ENCODE measurements around the gene CFAP97D2. TPM values are rescaled to one million over a fixed set of nuclear protein-coding genes. Genes with fewer than 3 reads are reported as not detected.

Gene CFAP97D2
- total RNA-seq, 1 donor from 2014 or later, result not detected

DNA sequence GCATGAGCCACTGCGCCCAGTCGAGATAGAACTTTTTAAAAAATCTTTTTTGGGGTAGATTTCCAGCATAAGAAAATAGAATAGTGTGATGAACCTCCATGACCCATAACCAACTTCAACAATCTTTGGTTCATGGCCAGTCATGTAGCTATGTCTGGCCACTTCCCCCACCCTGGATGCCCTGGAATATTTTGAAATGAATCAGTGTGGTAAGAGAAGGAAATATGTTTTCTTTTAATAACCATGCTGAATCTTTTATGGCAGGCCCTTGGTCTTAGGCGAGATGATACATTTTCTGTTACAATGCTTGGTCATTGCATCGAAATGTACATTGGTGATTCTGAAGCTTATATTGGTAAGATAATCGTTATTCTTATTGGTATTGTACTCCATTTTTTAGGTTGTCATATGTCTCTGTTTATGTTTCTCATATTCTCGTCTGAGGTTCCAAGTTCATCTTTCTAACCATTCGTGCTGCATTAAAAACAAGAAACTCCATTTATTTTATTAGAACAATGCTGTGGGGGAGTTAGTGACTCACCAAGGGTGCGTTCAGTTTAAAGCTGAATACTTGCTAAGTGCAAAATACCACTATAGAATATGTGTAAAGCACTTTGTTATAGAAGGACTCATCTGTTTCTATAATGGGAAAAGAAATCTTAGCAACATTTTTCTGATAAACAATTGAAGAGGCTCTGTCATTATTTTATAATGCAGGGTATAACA, 86.0 kb downstream of the CFAP97D2 start:
- no peak for DNase-seq (ENCODE audit: low spot score in 2 of 2)
- Histone ChIP-seq H3K27me3 (no peaks in the 10 kb centered on the region), H3K27ac (no peak overlapping the region), H3K4me1 (no peaks in the 10 kb centered on the region), H3K4me3 (no peak overlapping the region), H3K9me3 (no peaks in the 10 kb centered on the region), H3K36me3 (peaks cover 74 to 96% of the 10 kb centered on the region in 2 donors)
- intact Hi-C loops (cut with DNase I), result no loop called here
- TF ChIP-seq, protein P1, sequence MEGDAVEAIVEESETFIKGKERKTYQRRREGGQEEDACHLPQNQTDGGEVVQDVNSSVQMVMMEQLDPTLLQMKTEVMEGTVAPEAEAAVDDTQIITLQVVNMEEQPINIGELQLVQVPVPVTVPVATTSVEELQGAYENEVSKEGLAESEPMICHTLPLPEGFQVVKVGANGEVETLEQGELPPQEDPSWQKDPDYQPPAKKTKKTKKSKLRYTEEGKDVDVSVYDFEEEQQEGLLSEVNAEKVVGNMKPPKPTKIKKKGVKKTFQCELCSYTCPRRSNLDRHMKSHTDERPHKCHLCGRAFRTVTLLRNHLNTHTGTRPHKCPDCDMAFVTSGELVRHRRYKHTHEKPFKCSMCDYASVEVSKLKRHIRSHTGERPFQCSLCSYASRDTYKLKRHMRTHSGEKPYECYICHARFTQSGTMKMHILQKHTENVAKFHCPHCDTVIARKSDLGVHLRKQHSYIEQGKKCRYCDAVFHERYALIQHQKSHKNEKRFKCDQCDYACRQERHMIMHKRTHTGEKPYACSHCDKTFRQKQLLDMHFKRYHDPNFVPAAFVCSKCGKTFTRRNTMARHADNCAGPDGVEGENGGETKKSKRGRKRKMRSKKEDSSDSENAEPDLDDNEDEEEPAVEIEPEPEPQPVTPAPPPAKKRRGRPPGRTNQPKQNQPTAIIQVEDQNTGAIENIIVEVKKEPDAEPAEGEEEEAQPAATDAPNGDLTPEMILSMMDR (IDR thresholded peaks at IDR 0.05), result no peak

DNA sequence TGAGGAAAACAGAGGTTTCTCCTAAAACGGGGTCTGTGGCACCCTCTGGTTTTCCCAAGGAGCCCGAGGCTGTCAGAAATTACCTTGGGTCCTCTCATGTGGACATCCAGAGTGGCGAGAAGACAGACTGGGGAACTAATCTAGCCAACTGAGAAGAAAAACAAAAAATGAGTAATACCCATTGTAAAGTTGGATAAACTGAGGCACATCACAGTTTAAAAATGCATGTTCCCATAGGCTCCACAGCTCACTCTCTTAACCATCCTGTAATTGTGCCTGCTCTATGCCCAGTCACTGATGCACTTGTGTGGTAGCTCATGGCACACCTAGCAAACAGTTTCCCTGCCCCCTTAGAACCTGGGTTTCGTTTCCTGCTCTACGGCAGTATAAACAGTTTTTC, 87.2 kb downstream of the CFAP97D2 start:
- peaks cover 64 to 89% of the 10 kb centered on the region in 2 donors for H3K36me3 ChIP-seq
- DNase-seq (ENCODE audit: low spot score in 2 of 2), result no peak
- no peak overlapping the region for H3K27ac ChIP-seq
- TF ChIP-seq, protein P1 (IDR thresholded peaks at IDR 0.05), result no peak
- intact Hi-C loops (cut with DNase I), result no loop called here
- no peak overlapping the region for H3K4me3 ChIP-seq
- H3K9me3 ChIP-seq, result no peaks in the 10 kb centered on the region
- H3K4me1 ChIP-seq, result no peaks in the 10 kb centered on the region
- H3K27me3 ChIP-seq, result no peaks in the 10 kb centered on the region

DNA sequence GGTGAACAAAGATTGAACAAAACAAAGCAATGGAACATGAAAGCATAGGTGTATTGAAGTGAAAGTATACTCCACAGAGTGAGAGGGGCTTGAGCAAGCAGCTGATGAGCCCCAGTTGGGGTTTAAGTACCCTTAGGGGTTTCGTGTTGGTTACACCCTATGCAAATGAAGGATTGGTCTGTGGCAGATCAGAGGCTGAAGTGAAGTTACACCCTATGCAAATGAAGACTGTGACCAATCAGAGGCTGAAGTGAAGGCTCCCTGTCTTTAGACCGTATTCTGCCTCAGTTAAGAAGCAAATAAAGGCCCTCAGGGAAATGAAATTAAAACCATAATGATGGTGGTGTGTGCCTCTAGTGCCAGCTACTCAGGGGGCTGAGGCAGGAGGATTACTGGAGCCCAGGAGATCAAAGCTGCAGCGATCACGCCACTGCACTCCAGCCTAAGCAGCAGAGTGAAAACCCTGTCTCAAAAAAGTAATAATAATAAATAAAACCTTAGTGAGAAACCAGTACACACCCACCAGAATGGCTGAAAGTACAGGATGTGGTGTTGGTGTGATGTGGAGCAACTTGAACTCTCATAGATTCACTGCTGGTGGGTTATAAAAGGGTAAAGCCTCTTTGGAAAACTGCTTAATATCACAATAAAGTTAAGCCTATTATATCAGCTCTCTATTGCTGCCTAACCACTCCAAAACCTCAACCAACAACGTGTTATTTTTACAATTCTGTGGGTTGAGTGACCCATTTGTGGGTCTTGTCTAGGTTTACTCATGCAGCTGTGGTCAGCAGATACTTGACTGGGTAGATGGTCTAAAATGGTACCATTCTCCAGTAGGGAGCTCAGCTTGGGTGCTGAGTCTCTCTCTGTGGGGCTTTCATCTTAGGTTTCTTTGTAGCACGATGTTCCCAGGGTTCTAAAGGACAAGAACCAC, 89.6 kb downstream of the CFAP97D2 start:
- TF ChIP-seq, protein P1 (IDR thresholded peaks at IDR 0.05), result no peak
- H3K27me3 ChIP-seq, result no peaks in the 10 kb centered on the region
- DNase-seq (ENCODE audit: low spot score in 2 of 2), result no peak
- H3K9me3 ChIP-seq, result no peaks in the 10 kb centered on the region
- no peaks in the 10 kb centered on the region for H3K4me1 ChIP-seq
- peaks cover 53 to 86% of the 10 kb centered on the region in 2 donors for H3K36me3 ChIP-seq
- H3K27ac ChIP-seq, result no peak overlapping the region
- intact Hi-C loops (cut with DNase I), result no loop called here
- H3K4me3 ChIP-seq, result no peak overlapping the region

DNA sequence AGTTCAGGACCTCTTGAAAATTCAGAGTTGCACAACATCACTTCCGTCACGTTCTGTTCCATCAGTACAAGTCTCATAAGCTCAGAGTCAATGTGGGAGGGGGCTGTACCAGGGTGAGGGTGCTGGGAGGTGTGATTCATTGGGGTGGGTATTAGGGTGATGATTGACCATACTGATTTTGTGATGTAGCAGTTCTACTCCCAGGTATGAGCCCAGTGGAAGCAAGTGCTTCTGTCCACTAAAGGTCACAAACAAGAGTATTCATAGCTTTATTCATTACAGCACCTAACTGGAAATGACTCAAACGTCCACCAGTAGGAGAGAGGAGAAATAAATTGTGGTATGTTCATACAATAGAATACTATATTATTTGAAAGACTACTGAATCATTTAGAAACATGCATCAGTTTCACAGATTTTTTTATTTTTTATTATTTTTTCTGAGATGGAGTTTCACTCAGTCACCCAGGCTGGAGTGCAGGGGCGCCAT, 90.3 kb downstream of the CFAP97D2 start:
- intact Hi-C loops (cut with DNase I), result no loop called here
- no peaks in the 10 kb centered on the region for H3K4me1 ChIP-seq
- TF ChIP-seq, protein P1 (IDR thresholded peaks at IDR 0.05), result no peak
- peaks cover 47 to 85% of the 10 kb centered on the region in 2 donors for H3K36me3 ChIP-seq
- no peak overlapping the region for H3K27ac ChIP-seq
- no peaks in the 10 kb centered on the region for H3K27me3 ChIP-seq
- DNase-seq (ENCODE audit: low spot score in 2 of 2), result no peak
- H3K4me3 ChIP-seq, result no peak overlapping the region
- H3K9me3 ChIP-seq, result no peaks in the 10 kb centered on the region

Other genes with a start within 250 kb of the CFAP97D2 start
- gene C13orf46, start 205.2 kb upstream of the CFAP97D2 start, total RNA-seq, result 4.8 TPM
- 30.7 TPM for gene RASA3, start 46.6 kb upstream of the CFAP97D2 start, total RNA-seq
- 41.1 TPM for gene CDC16, start 55.6 kb downstream of the CFAP97D2 start, total RNA-seq
- 79.8 TPM for gene UPF3A, start 102.3 kb downstream of the CFAP97D2 start, total RNA-seq
- gene CHAMP1, start 135.2 kb downstream of the CFAP97D2 start, total RNA-seq, result 17.1 TPM

All from ascending aorta (tissue), 2 donors.